ENCODE results near the gene SPATA32. TPM values are rescaled to one million over a fixed set of nuclear protein-coding genes. Genes with fewer than 3 reads are reported as not detected.
A peak's percentile ranks its signal among the peaks of the same experiment; 100 is the strongest.

Gene SPATA32
- total RNA-seq, 4 donors from 2014 or later = not detected

- no peak for DNase-seq
- intact Hi-C loops (cut with DNase I) = no loop called here
- peaks cover 0 to 55% (median 6%) of the 10 kb centered on the region in 3 donors for H3K36me3 ChIP-seq
- peak overlapping the region; percentile 7 to 55 (median 31) for H3K4me3 ChIP-seq
- no peaks in the 10 kb centered on the region for H3K9me3 ChIP-seq
- H3K27ac ChIP-seq = no peak overlapping the region
- no peak for TF ChIP-seq POLR2A (IDR thresholded peaks at IDR 0.05)
- TF ChIP-seq CTCF (IDR thresholded peaks at IDR 0.05) = no peak
- peaks cover 9 to 32% (median 12%) of the 10 kb centered on the region in 3 donors for H3K4me1 ChIP-seq
- no CpG with 5 or more reads among the region's 62 CpGs for WGBS, 2 donors
- H3K27me3 ChIP-seq = peaks cover 0 to 32% (median 3%) of the 10 kb centered on the region in 4 donors
These were observed 20.4 kb downstream of the SPATA32 start for GRCh38 chr17:45241328-45242028.

GRCh38 chr17:45240905-45241327, 21.0 kb downstream of the SPATA32 start:
- peaks cover 0 to 36% (median 3%) of the 10 kb centered on the region in 4 donors for H3K27me3 ChIP-seq
- peak overlapping the region; percentile 7 to 55 (median 31) for H3K4me3 ChIP-seq
- 38 to 61% methylated on average over 5 to 7 of the region's 21 CpGs for WGBS, 2 donors

GRCh38 chr17:45238155-45238774, 23.6 kb downstream of the SPATA32 start:
- H3K9me3 ChIP-seq = no peaks in the 10 kb centered on the region
- peaks cover 8 to 33% (median 8%) of the 10 kb centered on the region in 3 donors for H3K4me1 ChIP-seq
- H3K36me3 ChIP-seq = peaks cover 0 to 33% (median 6%) of the 10 kb centered on the region in 3 donors
- H3K27me3 ChIP-seq = peaks cover 0 to 38% (median 3%) of the 10 kb centered on the region in 4 donors
- intact Hi-C loops (cut with DNase I) = no loop called here
- H3K4me3 ChIP-seq = no peak overlapping the region
- H3K27ac ChIP-seq = no peak overlapping the region
- 90 to 92% methylated on average over 7 of the region's 7 CpGs for WGBS, 2 donors
- no peak for DNase-seq
- TF ChIP-seq POLR2A (IDR thresholded peaks at IDR 0.05) = no peak
- TF ChIP-seq CTCF (IDR thresholded peaks at IDR 0.05) = no peak

More at GRCh38 chr17:45240905-45241327, 21.0 kb downstream of the SPATA32 start:
- Histone ChIP-seq H3K36me3 (peaks cover 0 to 54% (median 6%) of the 10 kb centered on the region in 3 donors), H3K4me1 (peaks cover 8 to 27% (median 8%) of the 10 kb centered on the region in 3 donors), H3K9me3 (no peaks in the 10 kb centered on the region), H3K27ac (no peak overlapping the region)
- TF ChIP-seq POLR2A (IDR thresholded peaks at IDR 0.05) (no peak), CTCF (IDR thresholded peaks at IDR 0.05) (no peak)
- intact Hi-C loops (cut with DNase I) = no loop called here
- no peak for DNase-seq

GRCh38 chr17:45237686-45238085, 24.2 kb downstream of the SPATA32 start:
- WGBS, 2 donors = 72 to 83% methylated on average over 1 to 2 of the region's 2 CpGs
- peaks cover 0 to 28% (median 1%) of the 10 kb centered on the region in 3 donors for H3K36me3 ChIP-seq
- no peaks in the 10 kb centered on the region for H3K9me3 ChIP-seq
- H3K27me3 ChIP-seq = peaks cover 0 to 38% (median 3%) of the 10 kb centered on the region in 4 donors
- no peak for DNase-seq
- no peak overlapping the region for H3K27ac ChIP-seq
- intact Hi-C loops (cut with DNase I) = no loop called here
- H3K4me3 ChIP-seq = no peak overlapping the region
- H3K4me1 ChIP-seq = peaks cover 8 to 33% (median 8%) of the 10 kb centered on the region in 3 donors
- TF ChIP-seq POLR2A (IDR thresholded peaks at IDR 0.05) (no peak), CTCF (IDR thresholded peaks at IDR 0.05) (no peak)

- DNase-seq = no peak
- intact Hi-C loops (cut with DNase I) = no loop called here
- TF ChIP-seq CTCF (IDR thresholded peaks at IDR 0.05) (no peak), POLR2A (IDR thresholded peaks at IDR 0.05) (no peak)
- H3K4me3 ChIP-seq = no peak overlapping the region
- H3K36me3 ChIP-seq = peaks cover 0 to 28% (median 0%) of the 10 kb centered on the region in 3 donors
- H3K9me3 ChIP-seq = no peaks in the 10 kb centered on the region
- H3K27ac ChIP-seq = no peak overlapping the region
- WGBS, 2 donors = 70% methylated on average over 5 of the region's 5 CpGs; no CpG with 5 or more reads in 1 of the 2 donors
- H3K4me1 ChIP-seq = peaks cover 3 to 31% (median 5%) of the 10 kb centered on the region in 3 donors
- peaks cover 0 to 27% (median 2%) of the 10 kb centered on the region in 4 donors for H3K27me3 ChIP-seq
These were observed 25.6 kb downstream of the SPATA32 start for GRCh38 chr17:45236282-45236606.
